ENCODE results near the gene OTUD7B. TPM values are rescaled to one million over a fixed set of nuclear protein-coding genes. Genes with fewer than 3 reads are reported as not detected.

The OTUD7B gene
- total RNA-seq, 4 donors from 2014 or later, result 8.5 to 12.6 (median 9.1) TPM

- no peak overlapping the region for H3K27ac ChIP-seq
- TF ChIP-seq, protein P1, sequence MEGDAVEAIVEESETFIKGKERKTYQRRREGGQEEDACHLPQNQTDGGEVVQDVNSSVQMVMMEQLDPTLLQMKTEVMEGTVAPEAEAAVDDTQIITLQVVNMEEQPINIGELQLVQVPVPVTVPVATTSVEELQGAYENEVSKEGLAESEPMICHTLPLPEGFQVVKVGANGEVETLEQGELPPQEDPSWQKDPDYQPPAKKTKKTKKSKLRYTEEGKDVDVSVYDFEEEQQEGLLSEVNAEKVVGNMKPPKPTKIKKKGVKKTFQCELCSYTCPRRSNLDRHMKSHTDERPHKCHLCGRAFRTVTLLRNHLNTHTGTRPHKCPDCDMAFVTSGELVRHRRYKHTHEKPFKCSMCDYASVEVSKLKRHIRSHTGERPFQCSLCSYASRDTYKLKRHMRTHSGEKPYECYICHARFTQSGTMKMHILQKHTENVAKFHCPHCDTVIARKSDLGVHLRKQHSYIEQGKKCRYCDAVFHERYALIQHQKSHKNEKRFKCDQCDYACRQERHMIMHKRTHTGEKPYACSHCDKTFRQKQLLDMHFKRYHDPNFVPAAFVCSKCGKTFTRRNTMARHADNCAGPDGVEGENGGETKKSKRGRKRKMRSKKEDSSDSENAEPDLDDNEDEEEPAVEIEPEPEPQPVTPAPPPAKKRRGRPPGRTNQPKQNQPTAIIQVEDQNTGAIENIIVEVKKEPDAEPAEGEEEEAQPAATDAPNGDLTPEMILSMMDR (IDR thresholded peaks at IDR 0.05), result no peak
- no peak for TF ChIP-seq POLR2A (IDR thresholded peaks at IDR 0.05)
- no peak overlapping the region for H3K4me3 ChIP-seq
- WGBS, 2 donors, result 93 to 100% methylated on average over 3 of the region's 3 CpGs
- H3K36me3 ChIP-seq, result peaks cover 0 to 24% (median 0%) of the 10 kb centered on the region in 3 donors
- H3K27me3 ChIP-seq, result no peaks in the 10 kb centered on the region
- no peaks in the 10 kb centered on the region for H3K9me3 ChIP-seq
- intact Hi-C loops (cut with DNase I), result no loop called here
- DNase-seq, result no peak
- H3K4me1 ChIP-seq, result peaks cover 0 to 29% (median 7%) of the 10 kb centered on the region in 3 donors
These were observed 30.5 kb downstream of the OTUD7B start for GRCh38 chr1:149979972-149980540.

- Histone ChIP-seq H3K27me3 (no peaks in the 10 kb centered on the region), H3K4me1 (peaks cover 0 to 29% (median 7%) of the 10 kb centered on the region in 3 donors), H3K4me3 (no peak overlapping the region), H3K36me3 (peaks cover 0 to 31% (median 0%) of the 10 kb centered on the region in 3 donors), H3K9me3 (no peaks in the 10 kb centered on the region), H3K27ac (no peak overlapping the region)
- intact Hi-C loops (cut with DNase I), result no loop called here
- WGBS, 2 donors, result 88 to 92% methylated on average over 2 of the region's 2 CpGs
- DNase-seq, result no peak
- TF ChIP-seq POLR2A (IDR thresholded peaks at IDR 0.05), result no peak
- TF ChIP-seq, protein P1 (IDR thresholded peaks at IDR 0.05), result no peak
These were observed 31.1 kb downstream of the OTUD7B start for GRCh38 chr1:149979245-149979971.

DNA sequence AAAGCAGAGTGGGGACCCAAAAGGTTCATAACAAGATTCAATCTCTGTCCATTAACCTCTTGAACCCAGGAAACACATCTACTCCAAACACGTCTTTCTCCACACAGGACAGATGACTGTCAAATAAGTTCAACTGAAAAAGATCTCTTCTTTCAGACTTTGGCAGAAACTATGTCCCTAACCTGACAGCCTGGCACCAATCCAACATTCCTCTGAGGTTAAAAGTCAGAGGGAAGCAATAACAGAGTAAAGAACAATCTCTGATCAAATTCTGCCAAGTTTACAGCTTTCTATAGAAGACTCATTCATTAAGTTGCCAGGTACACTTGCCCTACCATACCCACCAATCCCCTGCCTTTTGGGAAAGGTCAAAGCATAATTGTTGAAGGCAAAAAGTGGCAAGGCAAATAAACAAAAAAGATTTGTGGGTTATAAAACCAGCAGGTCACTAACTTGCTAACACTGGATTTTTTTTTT is 31.9 kb downstream of the OTUD7B start:
- no peak for TF ChIP-seq POLR2A (IDR thresholded peaks at IDR 0.05)
- TF ChIP-seq, protein P1 (IDR thresholded peaks at IDR 0.05), result no peak
- 73 to 79% methylated on average over 1 of the region's 1 CpG for WGBS, 2 donors
- H3K27me3 ChIP-seq, result no peaks in the 10 kb centered on the region

DNA sequence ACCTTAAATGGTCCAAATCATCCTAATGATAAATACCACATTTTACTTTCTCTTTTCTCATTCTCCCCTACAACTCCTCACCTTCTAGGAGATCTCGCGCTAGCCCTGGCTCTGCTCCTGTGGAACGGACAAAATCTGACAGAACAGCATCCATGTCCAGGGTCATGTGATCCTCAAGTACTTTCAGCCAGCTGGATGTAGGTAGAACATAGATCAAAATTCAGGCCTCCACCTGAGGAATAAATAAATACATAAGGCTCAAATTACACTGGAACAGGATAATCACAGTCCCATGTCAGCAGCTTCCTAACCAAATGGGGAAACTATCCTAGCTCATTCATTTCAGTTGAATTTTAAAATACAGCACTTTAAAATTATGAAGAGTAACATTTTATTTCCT is 33.2 kb downstream of the OTUD7B start:
- Histone ChIP-seq H3K27ac (no peak overlapping the region), H3K4me1 (peaks cover 0 to 29% (median 7%) of the 10 kb centered on the region in 3 donors), H3K36me3 (peaks cover 0 to 51% (median 0%) of the 10 kb centered on the region in 3 donors), H3K4me3 (no peak overlapping the region), H3K9me3 (no peaks in the 10 kb centered on the region), H3K27me3 (no peaks in the 10 kb centered on the region)
- WGBS, 2 donors, result 88 to 100% methylated on average over 3 of the region's 3 CpGs
- no peak for DNase-seq
- TF ChIP-seq POLR2A (IDR thresholded peaks at IDR 0.05), result no peak
- TF ChIP-seq, protein P1 (IDR thresholded peaks at IDR 0.05), result no peak
- intact Hi-C loops (cut with DNase I), result no loop called here

More for the DNA sequence above, 31.9 kb downstream of the OTUD7B start:
- no peaks in the 10 kb centered on the region for H3K9me3 ChIP-seq
- no peak overlapping the region for H3K4me3 ChIP-seq
- intact Hi-C loops (cut with DNase I), result no loop called here
- peaks cover 0 to 29% (median 7%) of the 10 kb centered on the region in 3 donors for H3K4me1 ChIP-seq
- H3K36me3 ChIP-seq, result peaks cover 0 to 39% (median 0%) of the 10 kb centered on the region in 3 donors
- no peak for DNase-seq
- H3K27ac ChIP-seq, result no peak overlapping the region

DNA sequence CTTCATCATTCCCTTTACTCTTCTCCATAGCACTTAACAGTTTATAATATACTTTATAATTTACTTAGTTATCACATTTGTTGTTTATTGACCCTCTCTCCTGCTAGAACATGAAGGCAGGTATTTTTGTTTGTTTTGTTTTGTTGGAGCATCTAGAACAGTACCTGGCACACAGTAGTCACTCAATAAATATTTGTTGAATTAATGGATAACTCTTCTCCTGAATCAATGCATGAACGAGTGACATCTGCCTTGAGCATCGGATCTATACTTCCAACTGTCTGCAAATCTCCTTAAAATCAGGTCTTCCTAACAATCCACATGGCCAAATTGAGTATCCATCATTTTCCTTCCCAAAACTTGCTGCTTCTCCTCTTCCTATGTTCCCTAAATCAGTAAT is 38.0 kb downstream of the OTUD7B start:
- TF ChIP-seq, protein P1 (IDR thresholded peaks at IDR 0.05), result no peak
- TF ChIP-seq POLR2A (IDR thresholded peaks at IDR 0.05), result no peak

More for the DNA sequence above, 38.0 kb downstream of the OTUD7B start:
- H3K4me3 ChIP-seq, result no peak overlapping the region
- H3K4me1 ChIP-seq, result no peaks in the 10 kb centered on the region
- no peak overlapping the region for H3K27ac ChIP-seq
- intact Hi-C loops (cut with DNase I), result no loop called here
- WGBS, 2 donors, result 93% methylated on average over 2 of the region's 2 CpGs
- no peak for DNase-seq
- H3K36me3 ChIP-seq, result peaks cover under 1 to 98% (median 10%) of the 10 kb centered on the region in 3 donors
- no peaks in the 10 kb centered on the region for H3K27me3 ChIP-seq
- no peaks in the 10 kb centered on the region for H3K9me3 ChIP-seq
